Ramos (cell line): Measurements from ENCODE around the gene DOCK11.
"Not testable (repeated sequence)": the region's sequence is repeated elsewhere in the genome, so short reads cannot be mapped to it uniquely, and the experiment has no call there.

Experiments
- in situ Hi-C: fragments of 300-500 bp; cut with MboI; formaldehyde crosslinking; loops from one replicate; pipeline ENCODE4 v1.14.3; 2022; ENCODE audit warnings: low sequenced_read_pairs; ENCODE audit not compliant: unreplicated experiment

The DOCK11 gene

GRCh38 chrX:118726887-118727685 lies 231.5 kb downstream of the DOCK11 start, which contains the start of gene IL13RA1:
TSS of gene IL13RA1 (plus strand) at chrX:118727606. CDS start at chrX:118727639, 33 bp downstream.
- in situ Hi-C loops = no loop called here

DNA sequence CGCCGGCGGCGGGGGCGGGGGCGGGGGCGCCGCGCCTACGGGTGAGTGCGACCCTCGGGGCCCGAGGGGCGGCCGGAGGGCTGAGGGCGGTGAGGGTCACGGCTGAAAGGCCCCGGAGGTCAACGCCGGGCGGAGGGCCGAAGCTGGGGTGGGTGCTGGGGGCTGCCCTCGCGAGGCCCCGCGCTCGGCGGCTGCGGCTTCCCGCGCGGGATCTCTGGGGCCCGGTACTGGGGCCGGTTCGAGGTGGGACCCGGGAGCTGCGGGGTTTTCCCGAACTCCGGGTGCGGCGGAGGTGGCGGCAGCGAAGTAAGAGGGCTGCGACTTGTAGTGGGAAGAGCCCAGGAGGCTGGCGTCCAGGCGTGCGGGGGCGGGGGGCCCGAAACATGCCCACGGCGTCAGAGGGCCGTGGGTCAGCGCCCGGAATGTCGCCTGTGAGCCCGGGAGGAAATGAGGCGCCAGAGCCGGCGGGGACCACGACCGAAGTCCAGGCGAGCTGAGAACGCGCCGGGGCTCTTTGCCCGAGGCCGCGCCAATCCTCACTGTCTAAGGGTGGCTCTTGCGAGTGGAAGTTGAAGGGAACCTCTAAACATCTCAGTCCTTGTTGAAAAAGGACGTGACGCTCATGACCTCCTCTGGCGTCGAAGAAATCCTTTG lies 232.2 kb downstream of the DOCK11 start:
- in situ Hi-C loops = no loop called here

DNA sequence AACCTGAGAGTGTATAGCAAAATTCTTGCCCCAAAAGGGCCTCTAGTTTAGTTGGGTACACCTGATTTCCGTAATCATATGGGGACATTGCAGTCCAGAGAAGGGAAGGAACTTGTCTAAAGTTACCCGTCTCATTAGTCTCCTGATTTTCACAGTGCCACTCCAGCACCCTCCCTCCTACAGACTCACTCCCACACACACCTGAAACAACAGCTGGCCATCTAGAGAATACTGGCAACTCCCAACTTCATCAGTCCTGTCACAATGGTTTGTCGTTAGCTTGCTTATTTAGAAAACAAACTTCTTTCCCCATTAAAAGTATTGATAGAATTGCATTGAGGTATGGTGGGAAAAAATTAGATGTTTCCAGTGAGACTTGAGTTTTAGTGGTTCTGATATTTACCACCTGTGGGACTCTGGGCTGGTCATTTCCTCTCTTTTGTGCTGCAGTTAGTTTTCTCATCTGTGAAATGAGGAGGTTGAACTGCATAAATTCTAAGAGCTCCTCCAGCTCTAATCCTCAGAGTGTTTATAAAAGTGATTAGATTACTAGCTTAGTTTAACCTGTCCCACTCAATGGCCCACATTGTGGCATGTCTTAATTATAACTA lies 233.5 kb downstream of the DOCK11 start:
- in situ Hi-C loops = no loop called here

- in situ Hi-C loops = no loop called here
Measured at GRCh38 chrX:118730500-118731247, 235.1 kb downstream of the DOCK11 start.

- in situ Hi-C loops = not testable (repeated sequence)
Measured at GRCh38 chrX:118732551-118732950, 236.9 kb downstream of the DOCK11 start.

- in situ Hi-C loops = no loop called here
Measured at GRCh38 chrX:118734909-118735308, 239.3 kb downstream of the DOCK11 start.
